ENCODE data around the gene GALP.

The GALP gene

DNA sequence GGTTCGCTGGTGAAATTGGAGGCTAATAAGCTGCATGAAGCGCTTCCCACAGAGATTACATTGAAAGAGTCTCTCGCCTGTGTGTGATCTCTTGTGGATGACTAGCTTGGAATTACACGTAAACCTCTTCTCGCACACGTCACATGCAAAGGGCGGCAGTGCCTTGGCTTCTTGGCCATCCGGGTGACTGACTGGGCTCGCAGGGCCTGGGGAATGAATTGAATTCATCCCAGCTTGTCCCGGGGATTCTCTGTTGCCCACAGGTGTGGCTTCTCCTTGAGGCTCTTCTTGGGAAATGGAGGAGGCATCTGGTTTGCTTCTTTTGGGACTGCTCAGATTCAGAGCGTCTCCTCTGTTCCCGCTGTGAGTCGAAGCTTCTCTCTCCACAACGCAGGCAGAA, 46.0 kb downstream of the GALP start:
- Mint-ChIP-seq H3K4me1 (ENCODE audit: low read depth) (peaks cover 10% of the 10 kb centered on the region), H3K27ac (no peak overlapping the region), H3K9me3 (no peaks in the 10 kb centered on the region), H3K27me3 (peaks cover 16% of the 10 kb centered on the region), H3K4me3 (no peak overlapping the region), H3K36me3 (ENCODE audit: low read depth) (peaks cover 47% of the 10 kb centered on the region)
- intact Hi-C loops (cut with micrococcal nuclease) = no loop called here

DNA sequence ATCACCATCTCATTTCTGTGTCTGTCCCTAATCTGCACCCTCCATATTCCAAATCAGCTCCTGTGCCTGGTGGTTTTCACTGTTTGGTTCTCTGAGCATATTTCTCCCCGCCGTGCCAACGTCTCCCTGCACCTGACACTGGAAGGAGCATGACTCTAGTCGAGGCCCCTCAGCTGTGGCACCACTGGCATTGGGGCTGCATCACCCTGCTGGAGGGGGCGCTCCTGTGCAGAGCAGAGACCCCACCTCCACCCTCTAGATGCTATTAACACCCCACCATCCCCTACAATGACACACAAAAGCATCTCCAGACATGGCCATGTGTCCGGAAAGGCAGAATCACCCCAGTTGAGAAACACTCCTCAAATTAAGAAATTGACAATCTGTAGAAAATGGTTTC, 47.1 kb downstream of the GALP start:
- H3K9me3 Mint-ChIP-seq = no peaks in the 10 kb centered on the region
- no peak overlapping the region for H3K4me3 Mint-ChIP-seq
- H3K4me1 Mint-ChIP-seq (ENCODE audit: low read depth) = peaks cover 3% of the 10 kb centered on the region
- H3K36me3 Mint-ChIP-seq (ENCODE audit: low read depth) = peaks cover 47% of the 10 kb centered on the region
- H3K27me3 Mint-ChIP-seq = peaks cover 7% of the 10 kb centered on the region
- intact Hi-C loops (cut with micrococcal nuclease) = no loop called here
- no peak overlapping the region for H3K27ac Mint-ChIP-seq

DNA sequence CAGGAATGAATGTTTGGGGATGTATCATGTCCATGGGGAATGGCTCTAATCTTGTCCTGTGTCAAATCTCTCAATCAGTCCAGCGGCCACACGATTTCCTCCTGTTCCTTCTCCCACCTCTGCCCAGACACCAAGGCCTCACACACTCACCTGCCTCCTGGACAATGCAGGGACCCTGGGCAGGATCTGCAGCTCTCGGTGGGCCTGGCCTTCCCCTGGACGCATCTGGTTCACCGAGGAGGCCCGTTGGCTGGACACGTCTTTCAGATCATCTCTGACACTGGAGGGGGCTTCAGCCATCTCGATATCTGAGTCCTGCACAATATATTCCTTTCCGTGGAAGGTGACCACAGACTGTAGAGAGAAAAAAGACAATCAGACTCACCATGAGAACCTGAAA, 47.7 kb downstream of the GALP start:
- intact Hi-C loops (cut with micrococcal nuclease) = no loop called here
- peaks cover 47% of the 10 kb centered on the region for H3K36me3 Mint-ChIP-seq (ENCODE audit: low read depth)
- no peak overlapping the region for H3K4me3 Mint-ChIP-seq
- no peak overlapping the region for H3K27ac Mint-ChIP-seq
- no peaks in the 10 kb centered on the region for H3K9me3 Mint-ChIP-seq
- H3K27me3 Mint-ChIP-seq = peaks cover 2% of the 10 kb centered on the region
- H3K4me1 Mint-ChIP-seq (ENCODE audit: low read depth) = no peaks in the 10 kb centered on the region
